ENCODE data around the gene LTV1. TPM values are rescaled to one million over a fixed set of nuclear protein-coding genes. Genes with fewer than 3 reads are reported as not detected.

Gene LTV1
- total RNA-seq, 1 experiment from 2014 or later: 46.8 TPM

GRCh38 chr6:143802833-143803565 lies 40.1 kb upstream of the LTV1 start:
- H3K36me3 ChIP-seq (ENCODE audit: control insufficient read depth, insufficient read depth, low read length): peaks cover 5% of the 10 kb centered on the region; the same call in 1 of the 2 replicates
- no peak for TF ChIP-seq CTCF (IDR thresholded peaks at IDR 0.05)
- TF ChIP-seq TCF7L2 (IDR thresholded peaks at IDR 0.05; ENCODE audit: low read depth, low read length): no peak
- no peak for TF ChIP-seq SIN3A (IDR thresholded peaks at IDR 0.05; ENCODE audit: borderline replicate concordance, insufficient read depth, low read depth, low read length)
- no peak for TF ChIP-seq POLR2AphosphoS5 (IDR thresholded peaks at IDR 0.05; ENCODE audit: low read depth, low read length)
- no peak for TF ChIP-seq REST (IDR thresholded peaks at IDR 0.05; ENCODE audit: insufficient read depth in 1 of 2, low read depth in 2 of 2, low read length in 1 of 2)
- POLR2A ChIA-PET: no interaction called here
- CTCF ChIA-PET: no interaction called here
- ATAC-seq: no peak
- H3K27ac ChIP-seq (ENCODE audit: low read length): no peak overlapping the region
- H3K27me3 ChIP-seq (ENCODE audit: control insufficient read depth, insufficient read depth, low read length): no peaks in the 10 kb centered on the region
- no TSS peak for BruUV-seq (replicated peaks)
- H3K9me3 ChIP-seq (ENCODE audit: control insufficient read depth, insufficient read depth, low read depth, low read length): no peaks in the 10 kb centered on the region
- intact Hi-C loops (cut with micrococcal nuclease; ENCODE audit: unreplicated experiment): no loop called here
- DNase-seq (ENCODE audit: low read depth, low spot score): no peak
- in situ Hi-C loops (cut with HindIII; ENCODE audit: low pct_unique_long_range_greater_than_20kb, low sequenced_read_pairs): no loop called here
- no peak overlapping the region for H3K4me3 ChIP-seq (ENCODE audit: low read depth in 2 of 2, low read length in 2 of 2)
- no peaks in the 10 kb centered on the region for H3K4me1 ChIP-seq (ENCODE audit: control insufficient read depth, insufficient read depth, low read length)

- Histone ChIP-seq H3K9me3 (ENCODE audit: control insufficient read depth, insufficient read depth, low read depth, low read length) (no peaks in the 10 kb centered on the region), H3K4me3 (ENCODE audit: low read depth in 2 of 2, low read length in 2 of 2) (no peak overlapping the region), H3K27ac (ENCODE audit: low read length) (no peak overlapping the region; the same call in 1 of the 2 replicates), H3K27me3 (ENCODE audit: control insufficient read depth, insufficient read depth, low read length) (no peaks in the 10 kb centered on the region), H3K36me3 (ENCODE audit: control insufficient read depth, insufficient read depth, low read length) (peaks cover 5% of the 10 kb centered on the region; the same call in 1 of the 2 replicates), H3K4me1 (ENCODE audit: control insufficient read depth, insufficient read depth, low read length) (no peaks in the 10 kb centered on the region)
- no TSS peak for BruUV-seq (replicated peaks)
- DNase-seq (ENCODE audit: low read depth, low spot score) (no peak), ATAC-seq (no peak)
- intact Hi-C loops (cut with micrococcal nuclease; ENCODE audit: unreplicated experiment) (no loop called here), in situ Hi-C loops (cut with HindIII; ENCODE audit: low pct_unique_long_range_greater_than_20kb, low sequenced_read_pairs) (no loop called here)
- ChIA-PET POLR2A (no interaction called here), CTCF (no interaction called here)
- TF ChIP-seq TCF7L2 (IDR thresholded peaks at IDR 0.05; ENCODE audit: low read depth, low read length) (no peak), CTCF (IDR thresholded peaks at IDR 0.05) (no peak), SIN3A (IDR thresholded peaks at IDR 0.05; ENCODE audit: borderline replicate concordance, insufficient read depth, low read depth, low read length) (no peak), REST (IDR thresholded peaks at IDR 0.05; ENCODE audit: insufficient read depth in 1 of 2, low read depth in 2 of 2, low read length in 1 of 2) (no peak), POLR2AphosphoS5 (IDR thresholded peaks at IDR 0.05; ENCODE audit: low read depth, low read length) (no peak)
Observed at GRCh38 chr6:143803769-143804568, 39.2 kb upstream of the LTV1 start.
